Fibroblast of lung (primary cell): Measurements from ENCODE around the gene DLGAP3. TPM values are rescaled to one million over a fixed set of nuclear protein-coding genes. Genes with fewer than 3 reads are reported as not detected.

Source experiments
- DNase-seq, 2 donors: peaks; one replicate each; pipeline versions ENCODE4 v3.0.0 to v3.0.0-alpha.2; 2010; ENCODE audit warnings: low read depth in 2 of 2
- H2AFZ ChIP-seq: 2 replicates; pipeline ENCODE4 v1.5.1; 2012; ENCODE audit warnings: low read length, control low read depth, inconsistent platforms
- H3K27ac ChIP-seq: 2 replicates; pipeline ENCODE4 v1.5.1; 2011; ENCODE audit warnings: low read length, control low read depth; ENCODE audit not compliant: insufficient read depth
- H3K27me3 ChIP-seq: 2 replicates; pipeline ENCODE4 v1.5.1; 2011; ENCODE audit warnings: mild to moderate bottlenecking, low read length; ENCODE audit not compliant: control insufficient read depth, insufficient read depth
- H3K36me3 ChIP-seq: 2 replicates; pipeline ENCODE4 v1.5.1; 2011; ENCODE audit warnings: low read length; ENCODE audit not compliant: control insufficient read depth, insufficient read depth
- H3K4me1 ChIP-seq: 2 replicates; pipeline ENCODE4 v1.5.1; 2011; ENCODE audit warnings: low read length; ENCODE audit not compliant: control insufficient read depth, insufficient read depth; ENCODE audit errors: extremely low read depth
- H3K4me2 ChIP-seq: 2 replicates; pipeline ENCODE4 v1.5.1; 2011; ENCODE audit warnings: low read length, control low read depth; ENCODE audit not compliant: insufficient read depth; ENCODE audit errors: extremely low read depth
- H3K4me3 ChIP-seq, 4 experiments: fragments of 200-600 bp in 1 of 4; sonication (generic) in 1 of 4; replicated peaks in 1 of 4; 2 replicates each; pipeline ENCODE4 v1.5.1; 2011 to 2016; ENCODE audit warnings: low read length in 4 of 4, low read depth in 3 of 4, mild to moderate bottlenecking in 3 of 4, control low read depth in 2 of 4, inconsistent platforms in 1 of 4, mixed read lengths in 1 of 4; ENCODE audit not compliant: insufficient read depth in 1 of 4; ENCODE audit errors: control extremely low read depth in 1 of 4
- H3K79me2 ChIP-seq: 2 replicates; pipeline ENCODE4 v1.5.1; 2012; ENCODE audit warnings: mild to moderate bottlenecking, low read length, inconsistent platforms; ENCODE audit not compliant: control insufficient read depth, insufficient read depth
- H3K9ac ChIP-seq: 2 replicates; pipeline ENCODE4 v1.5.1; 2011; ENCODE audit warnings: mild to moderate bottlenecking, low read length, control low read depth; ENCODE audit not compliant: insufficient read depth
- H3K9me3 ChIP-seq: 2 replicates; pipeline ENCODE4 v1.5.1; 2012; ENCODE audit warnings: low read depth, low read length; ENCODE audit not compliant: control insufficient read depth, insufficient read depth
- H4K20me1 ChIP-seq: 2 replicates; pipeline ENCODE4 v1.5.1; 2011; ENCODE audit warnings: low read length; ENCODE audit not compliant: control insufficient read depth, insufficient read depth; ENCODE audit errors: extremely low read depth
- EZH2 ChIP-seq: IDR thresholded peaks from 2 replicates; pipeline ENCODE4 v1.5.1; 2012; ENCODE audit warnings: low read length, control low read depth, mild to moderate bottlenecking; ENCODE audit errors: missing control alignments
- polyA plus RNA-seq, 2 donors: library from polyadenylated mRNA; depleted of rRNA in 1 of 2; stranded (reverse) in 1 of 2; unstranded in 1 of 2; fragments of >200 nt; gene quantifications; 2 replicates each; pipeline ENCODE4 v1.2.1, GENCODE V29; 2011 to 2012; ENCODE audit warnings: missing spikeins in 1 of 2
- total RNA-seq: library from RNA; depleted of rRNA; stranded (reverse); fragments of >200 nt; gene quantifications from 2 replicates; pipeline ENCODE4 v1.2.1, GENCODE V29; 2014
- TF ChIP-seq, protein P1 (sequence below), 2 donors: IDR thresholded peaks in 1 of 2; conservative IDR thresholded peaks in 1 of 2; 1 replicate in 1 of 2; 2 replicates in 1 of 2; pipeline ENCODE4 v1.5.1; 2011 to 2012; ENCODE audit warnings: low read length in 2 of 2, control low read depth in 1 of 2, inconsistent platforms in 1 of 2, low read depth in 1 of 2, mild to moderate bottlenecking in 1 of 2

Gene DLGAP3
- total and polyA plus RNA-seq, 2 donors (not counting 1 experiment from before 2014, with no cell fraction given), result not detected

DNA sequence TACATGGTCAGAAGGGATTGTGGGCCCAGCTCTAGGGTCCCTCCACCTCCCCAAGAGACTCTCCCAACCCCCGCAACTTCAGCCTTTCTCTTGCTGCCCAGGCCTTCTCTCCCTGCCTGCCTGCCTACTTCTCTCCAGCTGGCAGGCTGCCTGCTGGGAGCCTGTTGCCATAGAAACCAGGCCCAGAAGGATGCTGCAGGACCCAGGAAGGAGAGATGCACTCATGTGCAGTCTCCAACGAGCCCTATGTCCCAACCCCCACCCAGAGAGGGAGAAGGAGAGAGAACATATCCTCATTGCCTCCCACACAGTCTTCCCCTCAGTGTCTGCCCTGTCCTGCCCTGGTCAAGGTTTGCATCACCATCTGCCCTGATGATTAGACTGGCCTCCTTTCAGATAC, 59.1 kb downstream of the DLGAP3 start:
- Histone ChIP-seq H3K4me2 (no peak overlapping the region), H3K4me3 (no peak overlapping the region), H3K9ac (no peak overlapping the region), H4K20me1 (no peaks in the 10 kb centered on the region), H3K27me3 (peaks cover 11% of the 10 kb centered on the region), H3K36me3 (no peaks in the 10 kb centered on the region), H3K4me1 (peaks cover 2% of the 10 kb centered on the region), H2AFZ (no peak overlapping the region), H3K27ac (no peak overlapping the region), H3K79me2 (no peaks in the 10 kb centered on the region), H3K9me3 (no peaks in the 10 kb centered on the region)
- TF ChIP-seq EZH2, result no peak
- TF ChIP-seq, protein P1, sequence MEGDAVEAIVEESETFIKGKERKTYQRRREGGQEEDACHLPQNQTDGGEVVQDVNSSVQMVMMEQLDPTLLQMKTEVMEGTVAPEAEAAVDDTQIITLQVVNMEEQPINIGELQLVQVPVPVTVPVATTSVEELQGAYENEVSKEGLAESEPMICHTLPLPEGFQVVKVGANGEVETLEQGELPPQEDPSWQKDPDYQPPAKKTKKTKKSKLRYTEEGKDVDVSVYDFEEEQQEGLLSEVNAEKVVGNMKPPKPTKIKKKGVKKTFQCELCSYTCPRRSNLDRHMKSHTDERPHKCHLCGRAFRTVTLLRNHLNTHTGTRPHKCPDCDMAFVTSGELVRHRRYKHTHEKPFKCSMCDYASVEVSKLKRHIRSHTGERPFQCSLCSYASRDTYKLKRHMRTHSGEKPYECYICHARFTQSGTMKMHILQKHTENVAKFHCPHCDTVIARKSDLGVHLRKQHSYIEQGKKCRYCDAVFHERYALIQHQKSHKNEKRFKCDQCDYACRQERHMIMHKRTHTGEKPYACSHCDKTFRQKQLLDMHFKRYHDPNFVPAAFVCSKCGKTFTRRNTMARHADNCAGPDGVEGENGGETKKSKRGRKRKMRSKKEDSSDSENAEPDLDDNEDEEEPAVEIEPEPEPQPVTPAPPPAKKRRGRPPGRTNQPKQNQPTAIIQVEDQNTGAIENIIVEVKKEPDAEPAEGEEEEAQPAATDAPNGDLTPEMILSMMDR (conservative IDR thresholded peaks at IDR 0.05 in 1 of 2, IDR thresholded peaks at IDR 0.05 in 1 of 2; ENCODE audit: low read depth in 1 of 2, low read length in 2 of 2), result no peak
- no peak for DNase-seq

DNA sequence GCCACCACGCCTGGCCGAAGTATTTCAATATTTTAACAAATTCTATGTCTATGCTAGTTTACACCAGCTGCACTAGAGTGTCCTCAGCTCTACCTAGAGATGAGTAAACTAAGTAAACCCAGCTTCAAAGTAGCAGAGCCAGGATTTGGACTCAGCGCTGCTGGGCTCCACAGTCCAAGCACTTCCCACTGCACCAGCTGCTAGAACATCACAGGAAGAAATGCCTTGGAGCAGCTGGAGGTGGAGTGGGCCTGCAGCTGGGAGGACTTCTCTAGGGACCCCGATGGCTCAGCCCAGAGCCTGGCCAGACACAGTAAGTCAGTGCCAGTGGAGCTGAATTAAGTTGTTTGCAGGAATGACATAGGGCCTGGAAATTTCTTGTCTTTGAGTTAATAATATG, 59.7 kb downstream of the DLGAP3 start:
- no peaks in the 10 kb centered on the region for H3K36me3 ChIP-seq
- no peak overlapping the region for H3K4me2 ChIP-seq
- H3K27ac ChIP-seq, result no peak overlapping the region
- no peak overlapping the region for H2AFZ ChIP-seq
- H3K27me3 ChIP-seq, result peaks cover 11% of the 10 kb centered on the region
- H3K9ac ChIP-seq, result no peak overlapping the region
- TF ChIP-seq EZH2, result no peak
- TF ChIP-seq, protein P1 (conservative IDR thresholded peaks at IDR 0.05 in 1 of 2, IDR thresholded peaks at IDR 0.05 in 1 of 2; ENCODE audit: low read depth in 1 of 2, low read length in 2 of 2), result no peak
- no peak overlapping the region for H3K4me3 ChIP-seq
- peaks cover 2% of the 10 kb centered on the region for H3K4me1 ChIP-seq
- H4K20me1 ChIP-seq, result no peaks in the 10 kb centered on the region
- H3K9me3 ChIP-seq, result no peaks in the 10 kb centered on the region
- H3K79me2 ChIP-seq, result no peaks in the 10 kb centered on the region
- DNase-seq, result no peak

DNA sequence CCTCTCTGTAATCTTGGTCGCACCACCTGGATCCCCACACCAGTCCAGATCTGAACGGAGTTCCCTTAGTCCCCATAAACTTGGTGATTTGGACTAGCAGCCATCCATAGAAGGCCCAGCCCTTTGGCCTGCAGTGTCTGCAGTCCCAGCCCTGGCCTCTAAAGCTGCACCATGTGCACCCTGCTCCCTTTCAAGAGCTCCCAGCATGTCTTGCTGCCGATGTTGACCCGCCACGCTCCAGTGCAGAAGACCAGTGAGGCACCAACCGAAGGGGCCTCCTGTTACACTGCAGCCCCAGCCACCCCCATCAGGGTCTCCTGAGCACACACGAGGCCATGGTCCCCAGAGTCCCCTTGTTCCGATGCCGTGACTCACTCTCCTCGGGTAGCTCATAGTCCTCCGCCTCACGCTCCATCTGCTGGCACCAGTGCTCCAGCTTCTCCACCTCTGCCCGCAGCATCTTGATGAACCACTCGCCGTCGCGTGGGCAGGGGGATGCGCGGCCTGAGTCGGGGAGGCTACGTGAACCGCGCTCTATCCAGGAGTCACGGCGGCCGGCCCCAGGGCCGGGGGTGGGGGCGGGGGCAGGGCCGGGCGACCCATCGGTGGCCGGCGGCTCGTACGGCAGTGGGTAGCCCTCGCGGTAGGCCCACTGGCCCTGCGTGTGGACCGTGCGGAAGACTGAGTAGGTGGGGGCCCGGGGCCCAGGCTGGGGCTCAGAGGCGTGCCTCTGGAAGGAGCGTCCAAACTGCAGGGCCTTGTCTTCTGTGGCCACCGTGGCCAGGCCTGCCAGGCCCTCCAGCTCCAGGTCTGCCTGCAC, 61.0 kb downstream of the DLGAP3 start:
- H3K79me2 ChIP-seq, result no peaks in the 10 kb centered on the region
- no peak overlapping the region for H2AFZ ChIP-seq
- no peak for DNase-seq
- no peaks in the 10 kb centered on the region for H4K20me1 ChIP-seq
- peaks cover 2% of the 10 kb centered on the region for H3K4me1 ChIP-seq
- H3K4me3 ChIP-seq, result no peak overlapping the region
- H3K27ac ChIP-seq, result no peak overlapping the region
- H3K9me3 ChIP-seq, result no peaks in the 10 kb centered on the region
- no peak overlapping the region for H3K4me2 ChIP-seq
- H3K36me3 ChIP-seq, result no peaks in the 10 kb centered on the region
- H3K27me3 ChIP-seq, result peaks cover 14% of the 10 kb centered on the region
- TF ChIP-seq, protein P1 (conservative IDR thresholded peaks at IDR 0.05 in 1 of 2, IDR thresholded peaks at IDR 0.05 in 1 of 2; ENCODE audit: low read depth in 1 of 2, low read length in 2 of 2), result no peak
- TF ChIP-seq EZH2, result no peak
- H3K9ac ChIP-seq, result no peak overlapping the region
